Activated naive CD4-positive, alpha-beta T cell treated with anti-CD3 and anti-CD28 coated beads, Interleukin-2, amount 50 U/mL, for 24 hours (primary cell): Measurements from ENCODE around the gene PTPRCAP.
"Not testable (repeated sequence)": the region's sequence is repeated elsewhere in the genome, so short reads cannot be mapped to it uniquely, and the experiment has no call there.

ENCODE experiments used
- H3K27ac Mint-ChIP-seq: one replicate; pipeline ENCODE4 v1.8.0; 2021; ENCODE audit warnings: mild to moderate bottlenecking, mixed read lengths
- H3K27me3 Mint-ChIP-seq: one replicate; pipeline ENCODE4 v1.8.0; 2021; ENCODE audit warnings: mixed read lengths
- H3K36me3 Mint-ChIP-seq: one replicate; pipeline ENCODE4 v1.8.0; 2021; ENCODE audit warnings: mixed read lengths
- H3K4me1 Mint-ChIP-seq: one replicate; pipeline ENCODE4 v1.8.0; 2021; ENCODE audit warnings: mixed read lengths
- H3K4me3 Mint-ChIP-seq: one replicate; pipeline ENCODE4 v1.8.0; 2021; ENCODE audit warnings: mild to moderate bottlenecking, mixed read lengths
- H3K9me3 Mint-ChIP-seq: one replicate; pipeline ENCODE4 v1.8.0; 2021; ENCODE audit warnings: mixed read lengths

PTPRCAP gene

GRCh38 chr11:67412495-67413179 lies 24.8 kb downstream of the PTPRCAP start:
- Mint-ChIP-seq H3K27ac (peak overlapping the region; percentile 60), H3K36me3 (no peaks in the 10 kb centered on the region), H3K27me3 (no peaks in the 10 kb centered on the region), H3K9me3 (no peaks in the 10 kb centered on the region), H3K4me1 (peaks cover 82% of the 10 kb centered on the region), H3K4me3 (no peak overlapping the region)

- H3K4me1 Mint-ChIP-seq: peaks cover 84% of the 10 kb centered on the region
- H3K9me3 Mint-ChIP-seq: no peaks in the 10 kb centered on the region
- peak overlapping the region; percentile 23 for H3K4me3 Mint-ChIP-seq
- no peaks in the 10 kb centered on the region for H3K36me3 Mint-ChIP-seq
- no peak overlapping the region for H3K27ac Mint-ChIP-seq
- H3K27me3 Mint-ChIP-seq: no peaks in the 10 kb centered on the region
Measured at GRCh38 chr11:67411785-67412152, 25.7 kb downstream of the PTPRCAP start.

- Mint-ChIP-seq H3K4me1 (peaks cover 84% of the 10 kb centered on the region), H3K27ac (peak overlapping the region; percentile 46), H3K4me3 (no peak overlapping the region), H3K36me3 (no peaks in the 10 kb centered on the region), H3K27me3 (no peaks in the 10 kb centered on the region), H3K9me3 (no peaks in the 10 kb centered on the region)
Measured at GRCh38 chr11:67410984-67411784, 26.3 kb downstream of the PTPRCAP start.

GRCh38 chr11:67410369-67410831 lies 27.1 kb downstream of the PTPRCAP start:
- Mint-ChIP-seq H3K4me1 (peaks cover 88% of the 10 kb centered on the region), H3K27me3 (no peaks in the 10 kb centered on the region), H3K36me3 (no peaks in the 10 kb centered on the region), H3K9me3 (no peaks in the 10 kb centered on the region), H3K4me3 (peak overlapping the region; percentile 67), H3K27ac (peak overlapping the region; percentile 81)

- Mint-ChIP-seq H3K27ac (peak overlapping the region; percentile 96), H3K36me3 (no peaks in the 10 kb centered on the region), H3K4me1 (peaks cover 89% of the 10 kb centered on the region), H3K9me3 (no peaks in the 10 kb centered on the region), H3K27me3 (no peaks in the 10 kb centered on the region), H3K4me3 (peak overlapping the region; percentile 80)
Measured at GRCh38 chr11:67409781-67410368, 27.6 kb downstream of the PTPRCAP start.

- no peak overlapping the region for H3K4me3 Mint-ChIP-seq
- no peaks in the 10 kb centered on the region for H3K36me3 Mint-ChIP-seq
- no peaks in the 10 kb centered on the region for H3K27me3 Mint-ChIP-seq
- peaks cover 92% of the 10 kb centered on the region for H3K4me1 Mint-ChIP-seq
- no peaks in the 10 kb centered on the region for H3K9me3 Mint-ChIP-seq
- no peak overlapping the region for H3K27ac Mint-ChIP-seq
Measured at GRCh38 chr11:67409261-67409666, 28.2 kb downstream of the PTPRCAP start.

- H3K9me3 Mint-ChIP-seq: no peaks in the 10 kb centered on the region
- no peaks in the 10 kb centered on the region for H3K36me3 Mint-ChIP-seq
- H3K27ac Mint-ChIP-seq: peak overlapping the region; percentile 95
- peak overlapping the region; percentile 84 for H3K4me3 Mint-ChIP-seq
- H3K27me3 Mint-ChIP-seq: no peaks in the 10 kb centered on the region
- peaks cover 87% of the 10 kb centered on the region for H3K4me1 Mint-ChIP-seq
Measured at GRCh38 chr11:67408437-67409200, 28.9 kb downstream of the PTPRCAP start.

GRCh38 chr11:67407688-67408163 lies 29.8 kb downstream of the PTPRCAP start:
- no peaks in the 10 kb centered on the region for H3K36me3 Mint-ChIP-seq
- peak overlapping the region; percentile 95 for H3K27ac Mint-ChIP-seq
- no peaks in the 10 kb centered on the region for H3K27me3 Mint-ChIP-seq
- no peaks in the 10 kb centered on the region for H3K9me3 Mint-ChIP-seq
- peak overlapping the region; percentile 84 for H3K4me3 Mint-ChIP-seq
- peaks cover 82% of the 10 kb centered on the region for H3K4me1 Mint-ChIP-seq

GRCh38 chr11:67406969-67407687 lies 30.4 kb downstream of the PTPRCAP start:
- Mint-ChIP-seq H3K36me3 (no peaks in the 10 kb centered on the region), H3K27me3 (no peaks in the 10 kb centered on the region), H3K27ac (peak overlapping the region; percentile 95), H3K4me3 (peak overlapping the region; percentile 84), H3K4me1 (peaks cover 76% of the 10 kb centered on the region), H3K9me3 (no peaks in the 10 kb centered on the region)

GRCh38 chr11:67406420-67406968 lies 31.0 kb downstream of the PTPRCAP start:
- H3K36me3 Mint-ChIP-seq: no peaks in the 10 kb centered on the region
- peaks cover 70% of the 10 kb centered on the region for H3K4me1 Mint-ChIP-seq
- no peaks in the 10 kb centered on the region for H3K9me3 Mint-ChIP-seq
- H3K27ac Mint-ChIP-seq: peak overlapping the region; percentile 91
- peak overlapping the region; percentile 84 for H3K4me3 Mint-ChIP-seq
- no peaks in the 10 kb centered on the region for H3K27me3 Mint-ChIP-seq

- Mint-ChIP-seq H3K4me1 (peaks cover 63% of the 10 kb centered on the region), H3K9me3 (no peaks in the 10 kb centered on the region), H3K36me3 (no peaks in the 10 kb centered on the region), H3K27me3 (no peaks in the 10 kb centered on the region), H3K4me3 (peak overlapping the region; percentile 96), H3K27ac (peak overlapping the region; percentile 91)
Measured at GRCh38 chr11:67405688-67406339, 31.7 kb downstream of the PTPRCAP start.

- Mint-ChIP-seq H3K9me3 (no peaks in the 10 kb centered on the region), H3K27me3 (no peaks in the 10 kb centered on the region), H3K36me3 (no peaks in the 10 kb centered on the region), H3K27ac (peak overlapping the region; percentile 76), H3K4me3 (peak overlapping the region; percentile 96), H3K4me1 (peaks cover 62% of the 10 kb centered on the region)
Measured at GRCh38 chr11:67405196-67405567, 32.3 kb downstream of the PTPRCAP start.

- Mint-ChIP-seq H3K4me3 (peak overlapping the region; percentile 96), H3K27me3 (no peaks in the 10 kb centered on the region), H3K36me3 (no peaks in the 10 kb centered on the region), H3K9me3 (no peaks in the 10 kb centered on the region), H3K4me1 (peaks cover 62% of the 10 kb centered on the region), H3K27ac (peak overlapping the region; percentile 85)
Measured at GRCh38 chr11:67404515-67405195, 32.8 kb downstream of the PTPRCAP start.

- H3K4me3 Mint-ChIP-seq: peak overlapping the region; percentile 96
- H3K9me3 Mint-ChIP-seq, H3K27me3 Mint-ChIP-seq, H3K36me3 Mint-ChIP-seq: not testable (repeated sequence)
- H3K4me1 Mint-ChIP-seq: peaks cover 64% of the 10 kb centered on the region
- H3K27ac Mint-ChIP-seq: peak overlapping the region; percentile 93
Measured at GRCh38 chr11:67403085-67403484, 34.4 kb downstream of the PTPRCAP start.
